Parathyroid adenoma (tissue), 2 donors: Measurements from ENCODE around the gene LEMD2.

ENCODE experiments used
- H2AFZ ChIP-seq: fragments of 300-600 bp; sonication (generic); one replicate; pipeline ENCODE4 v1.7.0; 2017; ENCODE audit warnings: antibody characterized with exemption, mild to moderate bottlenecking
- H3K27ac ChIP-seq: fragments of 300-600 bp; sonication (generic); one replicate; pipeline ENCODE4 v1.7.0; 2017
- H3K27me3 ChIP-seq: fragments of 300-600 bp; sonication (generic); one replicate; pipeline ENCODE4 v1.7.0; 2017; ENCODE audit warnings: low read length; ENCODE audit not compliant: control insufficient read depth, insufficient read depth
- H3K36me3 ChIP-seq: fragments of 300-600 bp; sonication (generic); one replicate; pipeline ENCODE4 v1.7.0; 2017; ENCODE audit warnings: low read length; ENCODE audit not compliant: control insufficient read depth, insufficient read depth
- H3K4me1 ChIP-seq: fragments of 300-600 bp; sonication (generic); one replicate; pipeline ENCODE4 v1.7.0; 2017; ENCODE audit warnings: control low read depth
- H3K4me2 ChIP-seq: fragments of 300-600 bp; sonication (generic); one replicate; pipeline ENCODE4 v1.7.0; 2017; ENCODE audit warnings: low read length
- H3K4me3 ChIP-seq: fragments of 300-600 bp; sonication (generic); one replicate; pipeline ENCODE4 v1.7.0; 2017; ENCODE audit warnings: low read depth, low read length
- H3K79me2 ChIP-seq: fragments of 300-600 bp; sonication (generic); one replicate; pipeline ENCODE4 v1.7.0; 2017; ENCODE audit warnings: control low read depth
- H3K9ac ChIP-seq: fragments of 300-600 bp; sonication (generic); one replicate; pipeline ENCODE4 v1.7.0; 2017; ENCODE audit warnings: mild to moderate bottlenecking
- H3K9me3 ChIP-seq: fragments of 300-600 bp; sonication (generic); one replicate; pipeline ENCODE4 v1.7.0; 2017; ENCODE audit warnings: low read length; ENCODE audit not compliant: control insufficient read depth
- CTCF ChIP-seq: fragments of 300-600 bp; sonication (generic); IDR thresholded peaks from one replicate; pipeline ENCODE4 v1.7.0; 2017; ENCODE audit warnings: antibody characterized with exemption, mild to moderate bottlenecking
- donor health status: primary hyperparathyroidism.

The LEMD2 gene

GRCh38 chr6:33823806-33824205 is 34.9 kb upstream of the LEMD2 start:
- no peak overlapping the region for H3K9ac ChIP-seq
- no peak overlapping the region for H3K4me2 ChIP-seq
- no peak overlapping the region for H2AFZ ChIP-seq
- H3K27ac ChIP-seq, result no peak overlapping the region
- H3K9me3 ChIP-seq, result no peaks in the 10 kb centered on the region
- H3K36me3 ChIP-seq, result no peaks in the 10 kb centered on the region
- TF ChIP-seq CTCF, result no peak
- no peaks in the 10 kb centered on the region for H3K27me3 ChIP-seq
- H3K4me1 ChIP-seq, result no peaks in the 10 kb centered on the region
- no peak overlapping the region for H3K4me3 ChIP-seq
- no peaks in the 10 kb centered on the region for H3K79me2 ChIP-seq

- H3K27me3 ChIP-seq, result no peaks in the 10 kb centered on the region
- no peaks in the 10 kb centered on the region for H3K79me2 ChIP-seq
Observed at GRCh38 chr6:33822575-33823395, 33.9 kb upstream of the LEMD2 start.

DNA sequence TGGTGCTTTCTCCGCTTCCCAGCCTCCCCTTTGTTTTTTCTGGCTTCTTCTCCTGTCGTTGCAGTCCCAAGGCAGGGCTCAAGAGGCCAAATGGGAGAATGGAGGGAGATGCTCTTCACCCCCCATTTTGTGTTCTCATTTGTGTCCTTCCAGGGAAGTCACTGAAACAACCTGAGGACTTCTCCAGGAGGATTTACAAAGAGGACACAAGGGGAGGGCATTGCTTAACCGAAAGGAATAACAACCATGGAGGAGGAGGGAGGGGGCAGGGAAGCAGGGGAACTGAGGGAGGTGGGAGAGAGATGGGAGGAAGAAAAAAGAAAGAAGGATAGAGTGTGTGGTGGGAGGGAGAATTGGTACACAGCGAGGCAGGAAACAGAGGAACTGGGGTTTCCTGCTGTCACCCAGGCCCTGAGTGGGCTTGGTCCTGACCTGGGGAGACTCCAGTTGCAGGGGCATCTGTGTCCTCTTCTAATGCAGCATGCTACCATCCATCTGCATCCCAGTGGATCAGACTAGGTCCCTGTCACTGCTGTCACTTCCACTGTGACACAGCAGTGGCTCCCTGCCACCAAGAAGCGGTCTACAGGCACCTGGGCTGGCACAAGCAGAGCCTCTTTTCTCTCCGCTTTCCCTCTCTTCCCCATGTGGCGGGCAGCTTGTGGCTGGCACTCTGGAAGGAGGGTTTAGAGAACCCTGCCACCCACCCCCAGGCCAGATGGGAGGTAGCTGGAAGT is 32.0 kb upstream of the LEMD2 start:
- H3K4me1 ChIP-seq, result no peaks in the 10 kb centered on the region
- no peaks in the 10 kb centered on the region for H3K79me2 ChIP-seq
- no peak for TF ChIP-seq CTCF
- H3K4me3 ChIP-seq, result no peak overlapping the region
- no peak overlapping the region for H3K4me2 ChIP-seq
- H2AFZ ChIP-seq, result no peak overlapping the region
- H3K27ac ChIP-seq, result no peak overlapping the region
- no peaks in the 10 kb centered on the region for H3K36me3 ChIP-seq
- no peaks in the 10 kb centered on the region for H3K9me3 ChIP-seq
- H3K9ac ChIP-seq, result no peak overlapping the region
- no peaks in the 10 kb centered on the region for H3K27me3 ChIP-seq

More at GRCh38 chr6:33822575-33823395, 33.9 kb upstream of the LEMD2 start:
- Histone ChIP-seq H3K4me2 (no peak overlapping the region), H3K4me3 (no peak overlapping the region), H3K9me3 (no peaks in the 10 kb centered on the region), H2AFZ (no peak overlapping the region), H3K27ac (no peak overlapping the region), H3K36me3 (no peaks in the 10 kb centered on the region), H3K4me1 (no peaks in the 10 kb centered on the region), H3K9ac (no peak overlapping the region)
- no peak for TF ChIP-seq CTCF

DNA sequence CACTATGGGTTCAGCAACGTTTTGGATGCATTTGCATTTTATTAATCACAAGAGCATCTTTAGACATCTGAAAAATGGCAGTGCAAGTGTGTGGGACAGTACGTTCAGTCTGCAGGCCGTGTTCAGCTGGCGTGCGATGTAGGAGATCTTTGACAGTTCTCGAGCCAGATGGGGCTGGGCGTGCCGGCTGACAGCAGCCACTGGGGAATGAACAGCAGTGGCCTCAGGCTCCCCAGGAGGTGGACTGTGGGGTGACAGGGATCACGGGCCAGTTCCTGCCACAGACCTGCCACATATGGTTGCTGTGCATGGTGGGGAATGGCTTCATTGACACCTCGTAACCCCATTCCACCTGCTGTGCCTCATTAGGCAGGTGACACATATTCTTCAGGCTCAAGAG is 31.3 kb upstream of the LEMD2 start:
- no peak overlapping the region for H3K9ac ChIP-seq
- no peak for TF ChIP-seq CTCF
- H3K4me3 ChIP-seq, result no peak overlapping the region
- no peaks in the 10 kb centered on the region for H3K9me3 ChIP-seq
- H3K79me2 ChIP-seq, result no peaks in the 10 kb centered on the region
- no peak overlapping the region for H3K27ac ChIP-seq
- no peaks in the 10 kb centered on the region for H3K36me3 ChIP-seq
- H3K27me3 ChIP-seq, result no peaks in the 10 kb centered on the region
- H3K4me2 ChIP-seq, result no peak overlapping the region
- H2AFZ ChIP-seq, result no peak overlapping the region
- no peaks in the 10 kb centered on the region for H3K4me1 ChIP-seq
